GM18502 (cell line): Measurements from ENCODE around the gene AKR1A1.

ENCODE experiments used
- ATAC-seq: cut with Tn5 transposase; IDR thresholded peaks from one replicate; pipeline ENCODE4 v1.9.1; 2021; ENCODE audit warnings: mild to moderate bottlenecking; ENCODE audit not compliant: unreplicated experiment, poor library complexity

The AKR1A1 gene

GRCh38 chr1:45608175-45609156 is 57.8 kb downstream of the AKR1A1 start:
- ATAC-seq: no peak

DNA sequence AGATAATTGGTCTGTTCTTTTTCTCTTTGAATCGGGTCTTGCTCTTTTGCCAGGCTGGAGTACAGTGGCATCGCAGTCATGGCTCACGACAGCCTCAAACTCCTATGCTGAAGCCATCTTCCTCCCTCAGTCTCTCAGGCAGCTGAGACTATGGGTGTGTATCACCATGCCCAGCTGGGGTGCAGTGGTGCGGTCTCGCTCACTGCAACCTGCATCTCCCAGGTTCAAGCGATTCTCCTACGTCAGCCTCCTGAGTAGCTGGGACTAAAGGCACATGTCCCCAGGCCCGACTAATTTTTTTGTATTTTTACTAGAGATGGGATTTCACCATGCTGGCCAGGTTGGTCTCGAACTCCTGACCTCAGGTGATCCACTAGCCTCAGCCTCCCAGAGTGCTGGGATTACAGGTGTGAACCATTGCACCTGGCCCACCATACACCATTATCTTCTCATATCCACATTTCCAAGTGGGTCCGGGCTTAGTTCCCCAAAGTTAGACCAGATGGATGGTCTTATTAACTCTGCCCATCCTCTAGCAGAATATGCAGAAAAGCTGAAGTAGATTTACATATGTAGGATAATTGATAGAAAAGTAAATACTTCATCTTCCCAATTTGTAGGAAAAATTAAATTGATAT is 60.1 kb downstream of the AKR1A1 start:
- ATAC-seq: no peak

DNA sequence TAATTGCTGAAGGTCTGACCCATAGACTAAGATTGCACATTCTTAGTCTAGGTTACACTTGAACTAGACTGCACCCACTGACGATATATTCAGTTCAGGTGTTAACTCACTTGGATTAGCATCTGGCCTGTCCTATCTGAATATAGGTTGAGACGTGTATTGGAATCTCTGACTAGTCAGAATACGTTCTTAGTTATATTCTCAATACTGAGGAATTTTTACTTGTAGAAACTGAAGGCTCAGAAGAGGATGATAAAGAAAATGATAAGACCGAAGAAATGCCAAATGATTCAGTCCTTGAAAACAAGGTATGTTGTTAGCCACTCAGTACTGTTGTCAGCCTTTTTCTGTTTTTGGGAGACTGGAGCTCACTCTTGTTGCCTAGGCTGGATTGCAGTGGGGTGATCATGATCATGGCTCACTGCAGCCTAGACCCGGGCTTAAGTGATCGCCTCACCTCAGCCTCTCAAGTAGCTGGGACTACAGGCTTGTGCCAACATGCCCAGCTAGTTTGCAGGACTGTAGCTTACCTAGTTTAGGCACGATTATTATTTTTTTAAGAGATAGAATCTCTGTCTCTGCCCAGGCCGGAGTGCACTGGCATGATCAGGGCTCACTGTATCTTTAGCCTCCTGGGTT is 62.4 kb downstream of the AKR1A1 start:
- no peak for ATAC-seq

GRCh38 chr1:45615885-45616284 is 65.3 kb downstream of the AKR1A1 start:
- no peak for ATAC-seq

GRCh38 chr1:45617618-45618017 is 67.0 kb downstream of the AKR1A1 start:
- no peak for ATAC-seq

GRCh38 chr1:45619149-45619921 is 68.7 kb downstream of the AKR1A1 start:
- no peak for ATAC-seq
